22Rv1 (cell line): ENCODE results near the gene ECE1.

Source experiments
- H3K27ac ChIP-seq: fragments of 450-650 bp; 2 replicates; pipeline ENCODE4 v1.5.1; 2017
- ZFX ChIP-seq: fragments of 450-650 bp; IDR thresholded peaks from 2 replicates; pipeline ENCODE4 v1.6.1; 2017; ENCODE audit warnings: antibody characterized with exemption, borderline replicate concordance
- TF ChIP-seq, protein P1 (sequence below): fragments of 450-650 bp; IDR thresholded peaks from 2 replicates; pipeline ENCODE4 v1.5.1; 2017; ENCODE audit warnings: mild to moderate bottlenecking

Gene ECE1

DNA sequence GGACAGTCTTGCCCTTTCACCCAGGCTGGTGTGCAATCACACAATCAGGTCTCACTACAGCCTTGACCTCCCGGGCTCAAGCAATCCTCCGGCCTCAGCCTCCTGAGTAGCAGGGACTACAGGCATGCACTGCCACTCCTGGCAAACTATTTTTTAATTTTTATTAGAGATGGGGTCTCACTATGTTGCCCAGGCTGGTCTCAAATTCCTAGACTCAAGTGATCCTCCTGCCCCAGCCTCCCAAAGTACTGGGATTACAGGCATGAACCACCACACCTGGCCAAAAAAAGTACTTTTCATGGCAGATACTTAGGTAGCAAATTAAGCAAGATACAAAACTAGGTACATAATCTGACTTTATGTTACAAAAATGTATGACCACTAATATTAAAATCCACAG is 121.8 kb downstream of the ECE1 start:
- TF ChIP-seq ZFX = no peak
- TF ChIP-seq, protein P1, sequence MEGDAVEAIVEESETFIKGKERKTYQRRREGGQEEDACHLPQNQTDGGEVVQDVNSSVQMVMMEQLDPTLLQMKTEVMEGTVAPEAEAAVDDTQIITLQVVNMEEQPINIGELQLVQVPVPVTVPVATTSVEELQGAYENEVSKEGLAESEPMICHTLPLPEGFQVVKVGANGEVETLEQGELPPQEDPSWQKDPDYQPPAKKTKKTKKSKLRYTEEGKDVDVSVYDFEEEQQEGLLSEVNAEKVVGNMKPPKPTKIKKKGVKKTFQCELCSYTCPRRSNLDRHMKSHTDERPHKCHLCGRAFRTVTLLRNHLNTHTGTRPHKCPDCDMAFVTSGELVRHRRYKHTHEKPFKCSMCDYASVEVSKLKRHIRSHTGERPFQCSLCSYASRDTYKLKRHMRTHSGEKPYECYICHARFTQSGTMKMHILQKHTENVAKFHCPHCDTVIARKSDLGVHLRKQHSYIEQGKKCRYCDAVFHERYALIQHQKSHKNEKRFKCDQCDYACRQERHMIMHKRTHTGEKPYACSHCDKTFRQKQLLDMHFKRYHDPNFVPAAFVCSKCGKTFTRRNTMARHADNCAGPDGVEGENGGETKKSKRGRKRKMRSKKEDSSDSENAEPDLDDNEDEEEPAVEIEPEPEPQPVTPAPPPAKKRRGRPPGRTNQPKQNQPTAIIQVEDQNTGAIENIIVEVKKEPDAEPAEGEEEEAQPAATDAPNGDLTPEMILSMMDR = no peak
- H3K27ac ChIP-seq = no peak overlapping the region
